ENCODE data around the gene UGT1A10. TPM values are rescaled to one million over a fixed set of nuclear protein-coding genes. Genes with fewer than 3 reads are reported as not detected.

The UGT1A10 gene
- total and polyA plus RNA-seq, 12 donors = not detected

GRCh38 chr2:233780771-233781170 is 144.5 kb downstream of the UGT1A10 start:
- intact Hi-C loops (cut with DNase I) = no loop called here
- ATAC-seq (no peak), DNase-seq (no peak)
- TF ChIP-seq CTCF (IDR thresholded peaks at IDR 0.05) = no peak
- Histone ChIP-seq H3K27me3 (peaks cover 0 to 21% (median 0%) of the 10 kb centered on the region in 7 donors), H3K36me3 (no peaks in the 10 kb centered on the region), H3K4me1 (no peaks in the 10 kb centered on the region), H3K4me3 (no peak overlapping the region), H3K9me3 (peaks cover 0 to 9% (median 0%) of the 10 kb centered on the region in 11 donors), H3K27ac (no peak overlapping the region)
- 87 to 90% methylated on average over 4 of the region's 4 CpGs for WGBS, 2 donors

GRCh38 chr2:233789554-233789953 is 153.3 kb downstream of the UGT1A10 start:
- ATAC-seq (no peak), DNase-seq (no peak)
- Histone ChIP-seq H3K36me3 (no peaks in the 10 kb centered on the region), H3K27ac (no peak overlapping the region), H3K9me3 (peaks cover 0 to 3% (median 0%) of the 10 kb centered on the region in 11 donors), H3K4me3 (no peak overlapping the region), H3K27me3 (peaks cover 0 to 13% (median 0%) of the 10 kb centered on the region in 7 donors), H3K4me1 (no peaks in the 10 kb centered on the region)
- intact Hi-C loops (cut with DNase I) = no loop called here
- TF ChIP-seq CTCF (IDR thresholded peaks at IDR 0.05) = no peak
- 92% methylated on average over 7 of the region's 7 CpGs for WGBS, 2 donors

GRCh38 chr2:233791151-233791882 is 155.1 kb downstream of the UGT1A10 start:
- WGBS, 2 donors = 80 to 82% methylated on average over 18 of the region's 18 CpGs
- Histone ChIP-seq H3K27me3 (peaks cover 0 to 7% (median 0%) of the 10 kb centered on the region in 7 donors), H3K4me3 (no peak overlapping the region), H3K9me3 (peaks cover 0 to 3% (median 0%) of the 10 kb centered on the region in 11 donors), H3K27ac (no peak overlapping the region), H3K36me3 (no peaks in the 10 kb centered on the region), H3K4me1 (no peaks in the 10 kb centered on the region)
- ATAC-seq (no peak), DNase-seq (no peak)
- intact Hi-C loops (cut with DNase I) = no loop called here
- no peak for TF ChIP-seq CTCF (IDR thresholded peaks at IDR 0.05)

GRCh38 chr2:233791883-233792329 is 155.7 kb downstream of the UGT1A10 start:
- DNase-seq = no peak
- Histone ChIP-seq H3K4me3 (no peak overlapping the region), H3K4me1 (no peaks in the 10 kb centered on the region), H3K27me3 (peaks cover 0 to 7% (median 0%) of the 10 kb centered on the region in 7 donors), H3K9me3 (peaks cover 0 to 3% (median 0%) of the 10 kb centered on the region in 11 donors), H3K27ac (no peak overlapping the region), H3K36me3 (no peaks in the 10 kb centered on the region)
- ATAC-seq = no peak
- TF ChIP-seq CTCF (IDR thresholded peaks at IDR 0.05) = no peak
- WGBS, 2 donors = 82 to 86% methylated on average over 9 of the region's 9 CpGs
- intact Hi-C loops (cut with DNase I) = no loop called here
